Activated T-helper 1 cell treated with anti-CD3 and anti-CD28 coated beads, Interleukin-2, amount 50 U/mL, for 16 hours (primary cell): Measurements from ENCODE around the gene CYLD.

Experiments
- DNase-seq, 2 donors: peaks; one replicate each; pipeline ENCODE4 v3.0.0-alpha.2; 2020; ENCODE audit warnings: low read depth in 1 of 2, low spot score in 1 of 2

Gene CYLD

DNA sequence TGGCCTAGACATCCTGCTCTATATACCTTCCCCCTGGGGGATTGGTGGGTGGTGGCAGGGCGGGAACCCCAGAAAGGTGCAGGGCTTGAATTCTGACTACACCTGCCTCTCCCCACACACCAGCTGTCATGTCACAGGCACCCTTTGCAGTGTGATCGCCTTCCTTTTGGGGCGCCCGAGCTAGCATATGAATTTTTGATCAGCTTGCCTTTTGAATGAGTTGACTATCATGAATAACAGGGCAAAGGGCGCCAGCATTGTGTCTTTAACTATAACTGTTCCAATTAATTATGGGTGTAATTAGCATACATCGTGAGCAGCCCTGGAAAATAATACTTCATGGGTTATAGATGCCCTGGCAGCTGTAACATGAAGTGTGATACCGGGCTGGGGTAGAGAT is 72.7 kb downstream of the CYLD start:
- no peak for DNase-seq

DNA sequence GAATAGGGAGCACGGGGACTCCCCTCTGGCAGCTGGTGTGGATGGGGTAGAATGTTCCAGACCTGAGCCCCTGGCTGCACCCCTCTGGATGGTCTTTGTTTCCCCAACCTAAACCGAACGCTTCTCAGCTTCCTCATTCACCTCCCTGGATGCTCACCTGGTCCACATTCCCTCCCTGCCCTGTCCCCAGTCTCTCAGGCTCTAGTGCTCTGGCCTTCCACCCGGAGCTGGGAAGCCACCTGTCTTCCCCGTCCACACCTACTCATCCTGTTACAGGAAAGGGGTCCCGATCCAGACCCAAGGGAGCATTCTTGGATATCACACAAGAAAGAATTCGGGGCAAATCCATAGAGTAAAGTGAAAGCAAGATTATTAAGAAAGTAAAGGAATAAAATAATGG is 73.5 kb downstream of the CYLD start:
- DNase-seq, result no peak

DNA sequence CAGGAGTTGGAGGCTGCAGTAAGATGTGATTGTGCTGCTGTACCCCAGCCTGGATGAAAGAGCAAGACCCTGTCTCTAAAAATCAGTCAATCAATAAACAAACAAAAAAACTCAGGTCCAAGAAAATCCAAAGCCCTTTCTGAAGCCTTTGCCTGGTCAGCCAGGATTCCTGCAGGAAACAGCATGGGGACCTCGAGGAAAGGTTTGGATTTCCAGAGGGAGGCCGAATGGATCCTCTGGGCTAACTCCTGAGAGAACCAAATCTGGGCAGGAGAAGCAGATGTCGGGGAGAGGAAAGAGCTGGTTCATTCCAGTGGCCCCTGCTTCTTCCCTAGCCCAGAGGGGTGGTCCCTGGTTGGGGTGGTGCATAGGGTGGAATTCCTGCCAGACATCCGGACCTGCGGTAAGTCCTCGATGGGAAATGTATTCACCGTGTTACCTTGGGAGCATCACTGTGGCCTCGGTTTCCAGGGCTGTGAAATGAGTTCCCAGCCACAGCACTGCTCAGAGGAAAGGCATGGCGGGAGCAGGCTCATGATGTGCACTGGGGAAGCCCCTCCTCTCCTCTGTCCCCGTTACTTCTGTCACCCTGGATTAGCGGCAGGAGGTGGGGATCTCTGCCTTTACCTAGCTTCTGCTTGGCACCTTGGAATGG is 75.1 kb downstream of the CYLD start:
- no peak for DNase-seq

DNA sequence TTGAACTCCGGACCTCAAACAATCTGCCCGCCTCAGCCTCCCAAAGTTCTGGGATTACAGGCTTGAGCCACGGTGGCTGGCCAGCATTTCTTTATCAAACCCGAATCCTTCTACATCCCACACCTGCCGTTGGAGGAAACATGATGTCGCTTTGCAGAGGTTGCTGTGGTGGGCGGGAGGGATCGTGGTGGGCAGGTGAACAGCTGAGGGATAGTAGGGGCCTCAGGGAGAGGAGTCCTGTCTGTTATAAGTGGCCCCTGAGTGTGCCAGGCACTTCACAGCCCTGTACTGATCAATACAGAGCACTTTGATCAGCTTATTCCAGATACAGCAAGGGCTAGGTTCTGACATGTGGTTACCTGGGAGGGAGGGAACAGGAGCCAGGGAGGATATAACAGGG is 76.5 kb downstream of the CYLD start:
- no peak for DNase-seq

DNA sequence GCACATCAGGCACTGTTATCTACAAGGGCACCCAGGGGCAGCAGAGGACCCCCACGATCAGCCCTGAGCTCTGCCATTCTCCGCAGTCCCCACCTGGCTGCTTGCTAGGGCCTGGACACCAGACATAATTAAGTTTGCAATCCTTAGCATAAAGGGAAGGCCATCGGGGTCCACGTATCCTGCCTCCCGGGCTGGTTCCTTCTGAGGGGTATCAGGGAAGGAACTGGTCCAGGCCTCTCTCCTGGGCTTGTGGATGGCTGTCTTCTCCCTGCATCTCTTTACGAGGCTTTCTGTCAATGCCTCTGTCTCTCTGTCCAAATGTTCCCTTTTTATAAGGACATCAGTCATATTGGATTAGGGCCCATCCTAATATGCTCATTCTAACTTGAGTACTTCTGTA is 77.8 kb downstream of the CYLD start:
- DNase-seq, result no peak

DNA sequence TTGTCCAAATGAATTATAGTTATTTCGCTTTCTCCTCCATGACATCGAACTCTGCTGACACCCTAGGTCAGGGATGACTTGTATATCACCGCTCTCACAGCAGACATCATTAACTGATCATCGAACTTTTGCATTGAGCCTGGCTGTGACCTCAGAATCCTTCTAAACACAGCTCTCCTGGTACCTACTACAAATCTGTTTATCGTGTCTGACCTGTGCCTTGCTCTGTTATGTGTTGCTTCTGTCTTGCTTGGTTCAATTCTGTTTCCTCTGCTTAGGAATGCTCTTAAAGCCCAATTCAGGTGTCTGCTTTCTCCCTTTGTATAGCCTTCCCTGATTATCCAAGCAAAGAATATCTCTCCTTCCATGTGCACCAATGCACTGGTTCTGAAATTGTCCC is 78.3 kb downstream of the CYLD start:
- DNase-seq, result no peak

DNA sequence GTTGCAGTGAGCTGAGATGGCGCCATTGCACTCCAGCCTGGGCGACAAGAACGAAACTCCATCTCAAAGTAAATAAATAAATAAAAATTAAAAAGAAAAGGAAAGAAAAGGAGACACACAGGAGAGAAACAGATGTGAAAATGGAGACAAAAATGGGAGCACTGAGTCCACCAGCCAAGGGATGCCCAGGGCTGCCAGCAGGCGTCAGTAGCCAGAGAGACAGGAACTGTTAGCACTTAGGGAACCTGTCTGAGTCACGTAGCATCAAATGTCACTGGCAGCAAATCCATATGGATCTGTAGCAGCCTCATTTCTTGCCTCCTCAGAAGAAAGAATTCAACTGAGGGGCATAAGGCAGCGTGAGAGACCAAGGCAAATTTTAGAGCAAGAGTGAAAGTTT is 79.7 kb downstream of the CYLD start:
- DNase-seq, result no peak

DNA sequence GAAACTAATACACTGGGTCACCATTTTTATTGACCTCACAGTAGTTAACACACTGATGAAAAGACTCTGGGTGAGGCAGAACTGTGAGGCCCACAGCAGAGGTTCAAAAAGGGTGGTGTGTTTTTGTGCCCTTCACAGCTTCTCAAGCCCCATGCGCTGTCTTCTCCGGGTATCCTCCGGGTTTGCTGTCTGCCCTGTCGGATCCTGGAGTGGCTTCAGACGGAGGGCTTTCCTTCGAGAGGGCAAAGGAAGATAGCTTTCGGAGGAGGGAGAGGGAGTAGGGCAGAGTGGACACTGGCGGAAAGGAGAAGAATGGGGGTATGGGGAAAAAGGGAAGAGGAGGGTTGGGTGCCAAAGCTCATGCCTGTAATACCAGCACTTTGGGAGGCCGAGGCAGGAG is 80.8 kb downstream of the CYLD start:
- no peak for DNase-seq

DNA sequence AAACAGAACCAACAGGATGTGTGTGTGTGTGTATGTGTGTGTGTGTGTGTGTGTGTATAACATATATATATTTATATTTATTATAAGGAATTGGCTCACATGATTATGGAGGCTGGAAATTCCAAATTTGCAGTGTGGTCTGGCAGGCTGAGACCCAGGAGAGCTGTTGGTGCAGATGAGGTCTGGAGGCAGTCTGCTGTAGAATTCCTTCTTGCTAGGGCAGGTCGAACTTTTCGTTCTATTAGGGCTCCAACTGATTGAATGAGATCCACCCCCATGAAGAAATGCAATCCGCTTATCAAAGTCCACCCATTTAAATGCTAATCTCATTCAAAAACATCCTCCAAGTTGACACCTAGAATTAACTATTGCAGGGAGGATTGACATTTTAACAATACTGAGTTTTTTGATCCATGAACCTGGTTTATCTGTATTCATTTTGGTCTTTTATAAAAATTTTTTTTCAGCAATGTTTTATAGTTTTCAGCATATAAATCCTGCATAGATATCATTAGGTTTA is 85.0 kb downstream of the CYLD start:
- DNase-seq, result no peak

DNA sequence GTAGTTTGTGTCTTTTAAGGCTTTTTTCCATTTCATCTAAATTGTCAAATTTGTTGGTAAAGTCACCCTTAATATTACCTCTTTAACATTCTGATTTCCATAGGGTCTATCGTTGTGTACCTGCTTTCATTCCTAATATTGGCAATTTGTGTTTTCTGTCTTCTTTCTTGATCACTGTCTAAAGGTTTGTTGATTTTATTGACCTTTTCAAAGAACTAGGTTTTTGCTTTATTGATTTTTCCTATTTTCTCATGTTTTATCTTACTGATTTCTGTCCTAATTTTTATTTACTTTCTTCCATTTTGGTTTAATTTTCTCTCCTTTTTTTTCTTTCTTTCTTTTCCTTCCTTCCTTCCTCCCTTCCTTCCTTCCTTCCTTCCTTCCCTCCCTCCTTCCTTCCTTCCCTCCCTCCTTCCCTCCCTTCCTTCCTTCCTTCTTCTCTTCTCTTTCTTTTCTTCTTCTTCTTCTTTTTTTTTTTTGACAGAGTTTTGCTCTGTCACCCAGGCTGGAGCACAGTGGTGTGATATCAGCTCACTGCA is 86.3 kb downstream of the CYLD start:
- DNase-seq, result no peak

DNA sequence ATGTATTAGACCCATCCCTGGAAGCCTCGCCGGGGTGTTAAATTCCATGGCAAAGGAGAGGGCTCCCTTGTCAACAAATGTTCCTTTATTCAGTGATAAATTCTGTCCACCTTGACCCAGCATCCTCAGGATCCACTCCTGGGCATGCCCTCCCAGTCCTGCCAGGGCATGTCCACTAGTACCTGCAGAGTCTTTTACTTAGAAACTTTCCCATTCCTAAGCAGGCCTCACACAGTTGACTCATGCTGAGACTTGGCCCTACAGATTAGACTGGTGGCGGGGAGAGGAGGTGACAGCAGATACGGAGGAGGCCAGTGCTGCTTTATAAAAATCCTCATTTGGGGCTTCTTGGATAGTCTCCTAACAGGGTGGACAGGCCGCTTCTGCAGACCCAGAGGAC is 88.8 kb downstream of the CYLD start:
- no peak for DNase-seq

DNA sequence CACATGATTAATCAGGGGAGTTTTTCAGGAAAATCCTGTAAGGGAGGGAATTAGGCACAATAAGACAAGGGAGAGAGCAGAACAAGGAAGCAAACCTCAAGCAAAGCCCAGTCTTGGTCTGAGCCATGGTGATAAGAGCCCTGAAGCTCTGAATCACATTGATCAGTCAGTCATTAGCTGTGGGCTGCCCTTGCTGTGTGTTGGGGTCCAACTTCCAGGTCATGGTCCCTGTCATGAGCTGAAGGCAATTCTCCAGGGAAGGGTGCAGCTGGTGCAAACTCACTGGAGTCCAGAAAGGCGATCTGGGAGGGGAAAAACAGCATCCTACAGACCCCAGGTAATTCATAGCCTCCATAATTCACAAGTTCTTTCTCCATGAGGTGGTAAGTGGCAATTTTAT is 89.9 kb downstream of the CYLD start:
- no peak for DNase-seq

DNA sequence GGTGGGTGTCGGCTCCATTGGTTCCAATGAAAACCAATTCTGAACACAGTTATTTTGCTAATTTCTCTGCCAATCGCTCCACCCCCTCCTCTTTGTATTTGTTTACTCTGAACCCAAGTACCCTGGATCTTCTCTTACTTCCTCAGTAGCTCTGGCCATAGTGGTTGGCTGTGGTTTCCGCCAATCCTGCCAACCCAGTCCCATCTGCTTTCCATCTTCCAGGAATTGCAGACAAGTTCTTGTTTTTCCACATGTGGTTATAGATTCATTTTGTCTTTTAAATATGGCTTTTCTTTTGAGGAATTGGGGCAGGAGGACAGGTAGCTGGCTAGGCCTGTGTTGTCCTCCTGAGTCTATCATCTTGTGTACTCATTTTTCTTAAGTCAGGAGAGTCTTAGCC is 92.0 kb downstream of the CYLD start:
- no peak for DNase-seq

DNA sequence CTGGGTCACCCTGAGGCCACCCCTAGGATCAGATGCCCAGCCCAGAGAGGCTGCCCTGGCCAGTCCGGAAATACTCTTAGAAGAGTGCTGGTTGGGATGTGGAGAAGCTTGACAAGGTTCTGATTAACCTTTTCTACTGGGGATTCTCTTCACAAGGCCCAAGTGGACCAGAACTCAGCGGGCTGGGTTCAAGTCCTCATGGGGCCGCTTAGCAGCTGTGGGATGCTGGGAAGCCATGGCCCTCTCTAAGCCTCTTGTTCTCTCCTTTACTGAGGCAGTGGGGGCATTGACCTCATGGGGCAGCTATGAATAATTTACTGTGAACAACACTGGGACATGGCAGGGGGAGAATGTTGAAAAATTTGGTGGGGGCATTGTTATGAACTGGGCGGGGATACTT is 92.8 kb downstream of the CYLD start:
- DNase-seq, result no peak

DNA sequence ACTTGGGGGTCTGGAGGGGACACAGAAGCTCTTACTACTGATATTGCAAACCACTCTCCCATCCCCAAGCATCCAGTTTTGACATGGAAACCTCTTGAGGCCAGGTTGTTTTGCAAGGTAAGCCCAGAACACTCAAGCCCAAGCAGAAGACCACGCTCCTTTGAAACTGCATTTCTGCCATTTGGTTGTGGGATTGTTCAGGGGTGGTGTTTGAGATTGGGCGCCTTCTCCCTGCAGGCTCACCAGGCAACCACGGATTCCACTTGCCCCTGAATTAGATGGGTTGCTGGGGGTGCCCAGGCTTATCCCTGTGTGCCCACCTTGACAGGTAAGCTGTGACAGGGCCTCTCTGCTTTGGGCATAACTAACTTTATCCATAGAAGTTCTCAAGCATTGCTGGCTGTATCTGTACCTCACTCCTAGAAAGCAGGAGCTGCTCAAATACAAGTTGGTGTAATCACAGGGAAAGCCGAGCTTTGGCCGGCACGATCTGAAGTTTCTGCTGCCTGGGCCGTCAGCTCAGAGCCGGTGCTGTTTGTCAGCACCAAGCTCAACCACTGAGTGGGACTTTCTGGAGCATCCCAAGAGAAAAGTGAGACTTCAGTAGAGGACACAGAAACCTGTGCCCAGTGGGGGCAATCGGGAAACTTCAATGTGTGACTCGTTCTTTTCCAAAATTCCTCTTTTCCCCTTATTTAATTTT is 93.6 kb downstream of the CYLD start:
- no peak for DNase-seq

DNA sequence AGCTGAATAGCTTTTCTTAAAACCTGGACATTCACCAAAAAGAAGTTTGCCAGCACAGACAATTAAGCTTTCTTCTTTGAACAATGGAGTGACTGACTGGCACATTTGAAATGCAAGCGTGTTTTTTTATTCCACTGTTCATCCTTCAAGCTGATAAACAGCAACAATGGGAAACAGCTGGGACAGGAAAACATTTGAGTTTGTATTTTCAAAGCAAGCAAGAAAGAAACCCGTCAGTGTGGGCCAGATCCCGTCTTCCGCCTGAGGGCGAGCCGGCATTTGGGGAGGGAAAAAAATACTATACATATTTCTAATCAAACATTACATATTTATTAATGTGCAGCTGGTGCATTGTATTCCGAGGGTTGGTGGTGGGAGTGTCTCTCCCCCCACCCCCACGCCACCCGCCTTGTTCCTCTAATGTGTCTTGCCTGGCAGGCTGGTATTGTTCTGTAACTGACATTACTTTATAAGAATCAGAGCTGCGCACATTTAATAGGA is 94.3 kb downstream of the CYLD start:
- no peak for DNase-seq

DNA sequence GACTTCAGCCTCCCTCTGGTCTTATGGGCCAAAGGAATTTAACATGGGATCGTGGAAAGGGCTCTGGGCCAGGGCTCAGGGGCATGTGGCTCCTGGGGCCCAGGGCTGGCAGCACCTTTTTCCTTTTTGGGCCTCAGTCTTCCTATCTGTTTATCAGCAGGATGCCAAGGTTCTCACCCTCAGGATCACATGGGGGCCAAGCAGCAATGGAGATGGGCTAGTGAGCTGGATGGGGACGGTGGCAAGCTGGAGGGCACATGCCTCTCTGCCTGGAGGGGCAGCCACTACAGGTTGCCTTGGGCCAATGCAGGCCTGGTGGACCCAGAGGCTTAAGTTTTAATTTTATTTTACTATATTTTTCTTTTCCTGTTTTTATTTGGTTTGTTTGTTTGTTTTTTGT is 95.4 kb downstream of the CYLD start:
- DNase-seq, result no peak

DNA sequence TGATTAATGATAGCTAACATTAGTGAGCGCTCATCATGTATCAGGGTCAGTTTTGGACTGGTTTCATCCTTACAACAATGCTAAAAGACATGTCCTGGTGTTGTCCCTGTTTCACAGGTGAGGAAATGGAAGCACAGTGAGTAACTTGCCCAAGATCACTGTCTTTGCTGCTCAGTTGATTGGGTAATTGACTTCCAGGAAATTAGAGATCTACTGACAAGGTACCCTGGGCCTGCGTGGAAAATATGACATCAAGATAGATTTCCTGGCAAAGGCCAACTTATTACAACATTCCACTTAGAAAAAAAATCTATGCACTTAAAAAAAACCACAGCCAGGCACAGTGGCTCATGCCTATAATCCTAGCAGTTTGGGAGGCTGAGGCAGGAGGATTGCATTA is 96.3 kb downstream of the CYLD start:
- DNase-seq, result no peak

DNA sequence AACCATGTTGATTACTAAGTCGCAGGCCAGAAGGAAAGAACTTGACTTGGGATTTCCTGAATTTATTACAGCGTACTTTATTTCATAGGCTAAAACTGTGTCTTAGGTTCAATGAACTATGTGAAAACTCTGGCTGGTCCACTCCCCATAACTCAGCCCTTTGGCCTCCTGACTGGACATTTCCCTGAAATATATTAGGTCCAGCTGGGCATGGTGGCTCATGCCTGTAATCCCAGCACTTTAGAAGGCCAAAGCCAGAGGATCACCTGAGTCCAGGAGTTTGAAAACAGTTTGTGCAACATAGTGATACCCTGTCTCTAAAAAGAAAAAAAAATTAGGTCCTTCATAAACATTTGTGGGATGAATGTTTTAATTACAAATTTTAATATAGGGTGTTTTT is 97.0 kb downstream of the CYLD start:
- no peak for DNase-seq

DNA sequence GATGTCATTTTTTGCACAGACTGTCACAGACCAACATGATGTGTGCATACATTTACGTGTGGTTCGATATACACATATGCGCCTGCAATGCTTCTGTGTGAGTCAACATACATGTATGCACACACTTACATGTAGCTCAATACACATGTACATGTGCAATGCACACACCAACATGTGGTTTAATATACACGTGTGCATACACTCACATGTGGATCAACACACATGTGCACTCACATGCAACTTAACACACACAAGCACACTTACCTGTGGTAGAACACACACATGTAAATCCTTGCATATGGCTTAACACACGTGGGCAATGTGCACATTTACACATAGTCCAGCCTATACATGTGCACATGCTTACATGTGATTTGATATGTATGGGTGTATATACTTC is 97.5 kb downstream of the CYLD start:
- no peak for DNase-seq

DNA sequence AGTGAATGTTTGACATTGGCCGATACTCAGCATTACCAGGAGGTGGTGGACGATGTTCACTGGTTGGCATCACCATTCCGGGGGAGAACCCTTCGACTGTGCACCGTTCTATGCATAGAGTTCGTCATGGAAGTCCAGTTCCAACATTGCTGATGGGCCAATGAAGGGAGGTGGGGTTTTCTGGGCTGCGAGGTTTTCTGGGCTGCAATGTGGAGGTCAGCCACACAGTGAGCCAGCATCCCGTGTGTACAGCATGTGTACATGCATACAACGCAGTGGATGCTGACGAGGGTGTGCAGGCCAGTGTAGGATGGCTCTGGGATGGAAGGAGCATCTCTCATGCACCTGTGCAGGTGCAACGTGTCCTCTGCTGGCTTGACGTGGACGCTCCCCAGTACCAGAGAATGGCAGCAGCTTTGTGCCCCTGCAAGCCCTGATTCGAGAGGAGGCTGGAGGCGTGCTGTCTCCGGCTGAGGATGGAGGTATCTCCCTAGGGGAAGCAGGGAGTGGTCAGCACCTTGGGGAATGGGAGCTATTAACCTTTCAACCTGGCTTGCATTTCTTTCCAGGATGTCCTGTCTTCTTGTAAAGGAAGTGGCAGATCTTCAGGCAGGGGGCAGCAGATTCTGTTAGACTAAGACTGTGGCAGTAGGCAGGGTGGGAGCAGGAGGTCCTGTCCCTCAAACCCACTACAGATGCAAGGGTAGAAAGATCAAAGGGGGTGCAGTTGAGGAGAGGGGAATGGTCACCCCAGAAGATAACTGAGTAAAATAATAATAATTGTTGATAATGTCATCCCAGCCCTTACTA is 98.2 kb downstream of the CYLD start:
- DNase-seq, result no peak
